ENCODE data around the gene CAMK2G.
"Not testable (repeated sequence)": the region's sequence is repeated elsewhere in the genome, so short reads cannot be mapped to it uniquely, and the experiment has no call there.

The CAMK2G gene

DNA sequence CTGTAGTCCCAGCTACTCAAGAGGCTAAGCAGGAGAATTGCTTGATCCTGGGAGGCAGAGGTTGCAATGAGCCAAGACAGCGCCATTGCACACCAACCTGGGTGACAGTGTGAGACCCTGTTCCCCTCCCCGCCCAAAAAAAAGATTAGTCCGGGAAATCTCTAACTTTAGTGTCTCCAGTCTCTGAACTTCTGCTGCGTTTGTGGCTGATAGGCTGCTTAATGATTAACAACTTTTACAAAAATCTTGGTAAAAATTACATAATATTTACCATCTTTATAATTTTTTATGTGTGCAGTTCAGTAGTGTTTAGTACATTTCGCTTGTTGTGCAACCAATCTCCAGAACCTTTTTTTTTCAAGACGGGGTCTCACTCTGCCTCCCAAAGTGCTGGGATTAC is 26.9 kb upstream of the CAMK2G start:
- DNase-seq = no peak

GRCh38 chr10:73900064-73900463 is 25.7 kb upstream of the CAMK2G start:
- no peak for DNase-seq

DNA sequence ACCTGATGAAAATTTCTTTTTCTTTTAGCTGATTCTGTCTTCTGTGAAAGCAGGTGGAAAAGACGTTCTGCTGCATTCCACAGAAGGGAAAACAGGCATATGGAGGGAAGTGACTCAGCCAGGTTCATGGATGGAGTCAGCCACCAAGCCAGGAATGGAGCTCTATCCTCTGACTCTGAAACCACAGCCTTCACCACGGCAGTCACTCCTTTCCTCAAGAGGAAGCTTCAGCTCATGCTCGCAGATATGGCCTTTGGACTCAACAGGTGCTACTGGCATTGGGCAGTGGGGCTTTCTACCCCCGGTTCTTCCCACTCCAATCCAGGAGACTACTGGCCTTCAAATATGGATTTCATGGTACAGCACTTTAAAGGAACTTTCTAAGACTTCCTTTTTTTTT is 25.1 kb upstream of the CAMK2G start:
- no peak for DNase-seq

GRCh38 chr10:73898730-73899410 is 24.5 kb upstream of the CAMK2G start:
- DNase-seq = no peak

- DNase-seq = no peak
These were observed 23.3 kb upstream of the CAMK2G start for GRCh38 chr10:73897693-73898092.

- not testable (repeated sequence) for DNase-seq
These were observed 21.0 kb upstream of the CAMK2G start for GRCh38 chr10:73895381-73895780.

DNA sequence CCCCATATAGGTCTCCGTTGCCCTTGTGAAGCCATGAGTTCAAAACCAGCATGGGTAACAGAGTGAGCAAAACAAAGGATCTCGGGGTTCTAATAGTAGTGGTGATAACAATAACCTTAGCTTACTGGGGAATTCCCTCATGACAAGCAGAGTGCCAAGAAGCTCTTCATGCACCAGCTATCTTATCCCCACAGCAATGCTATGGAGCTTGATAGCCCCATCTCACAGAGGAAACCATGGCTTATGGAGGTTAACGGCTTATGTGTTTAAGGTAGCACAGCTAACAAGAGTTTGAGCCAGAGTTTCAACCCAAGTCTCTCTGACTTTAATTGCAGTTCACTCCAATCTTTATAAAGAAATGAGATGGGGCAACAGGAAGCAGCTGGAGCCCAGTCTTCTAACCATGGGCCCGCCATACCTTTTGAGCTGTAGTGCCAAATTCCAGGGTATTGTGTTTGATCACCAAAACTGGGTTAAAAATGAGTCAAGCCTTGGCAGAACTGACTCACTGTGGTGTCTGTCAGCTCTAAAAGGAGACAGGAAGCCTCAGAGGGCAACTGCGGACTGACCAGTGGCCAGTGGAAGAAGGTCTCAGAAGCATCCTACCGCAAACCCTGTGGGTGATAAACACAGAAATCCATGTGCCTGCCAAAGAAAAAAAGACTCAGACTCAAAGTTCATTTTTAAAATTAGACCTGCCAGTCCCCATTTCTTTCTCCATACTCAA is 20.1 kb upstream of the CAMK2G start:
- DNase-seq = no peak

DNA sequence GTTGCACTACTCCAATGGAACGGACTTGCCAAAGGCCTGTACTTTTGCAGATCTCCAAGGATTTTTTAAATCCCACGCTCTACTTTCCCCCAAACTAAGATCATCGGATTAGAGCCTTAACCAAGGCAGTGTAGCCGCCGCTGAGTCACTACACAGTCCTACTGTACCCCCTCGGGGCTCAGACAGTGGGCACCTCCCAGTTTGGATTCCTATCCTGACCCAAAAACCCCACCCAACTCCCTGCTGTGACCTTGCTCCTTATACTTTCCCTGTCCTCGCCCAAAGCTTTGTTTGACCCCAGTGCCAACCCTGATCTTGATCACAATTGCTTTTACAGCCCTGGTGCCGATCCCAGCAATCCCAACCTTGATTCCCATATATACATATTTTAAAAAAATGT is 19.1 kb upstream of the CAMK2G start:
- no peak for DNase-seq

DNA sequence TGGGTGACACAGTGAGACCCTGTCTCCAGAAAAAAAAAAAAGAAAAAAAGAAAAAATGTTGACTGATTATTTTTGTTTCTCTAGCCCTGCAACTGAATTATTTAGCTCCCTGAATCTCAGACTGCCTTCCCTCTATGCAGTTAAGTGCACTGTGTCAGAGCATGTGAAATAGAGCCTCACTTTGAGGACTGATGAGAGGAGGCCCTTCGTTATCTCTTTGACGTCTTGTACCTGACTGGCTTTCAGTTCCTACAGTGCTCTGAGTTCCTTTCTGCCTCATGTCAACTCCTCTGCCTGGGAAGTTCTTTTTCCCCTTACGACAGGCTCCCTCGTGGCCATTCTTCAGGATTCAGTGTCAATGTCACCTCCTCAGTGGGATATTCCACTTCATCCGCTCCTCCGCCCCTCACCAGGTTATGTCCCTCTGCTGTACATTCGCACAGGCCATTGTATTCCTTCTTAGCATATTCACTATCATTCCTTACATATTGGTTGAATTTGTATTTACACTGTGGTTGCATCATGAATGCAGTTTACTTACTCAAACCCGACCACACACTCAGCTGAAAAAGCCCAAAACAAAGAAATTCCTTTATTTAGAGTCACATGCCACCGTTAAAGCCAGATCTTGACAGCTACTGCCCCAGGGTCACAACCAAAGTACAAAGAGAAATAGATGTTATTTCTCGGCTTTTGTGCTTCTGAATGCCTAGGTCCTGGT is 18.1 kb upstream of the CAMK2G start:
- DNase-seq = no peak

DNA sequence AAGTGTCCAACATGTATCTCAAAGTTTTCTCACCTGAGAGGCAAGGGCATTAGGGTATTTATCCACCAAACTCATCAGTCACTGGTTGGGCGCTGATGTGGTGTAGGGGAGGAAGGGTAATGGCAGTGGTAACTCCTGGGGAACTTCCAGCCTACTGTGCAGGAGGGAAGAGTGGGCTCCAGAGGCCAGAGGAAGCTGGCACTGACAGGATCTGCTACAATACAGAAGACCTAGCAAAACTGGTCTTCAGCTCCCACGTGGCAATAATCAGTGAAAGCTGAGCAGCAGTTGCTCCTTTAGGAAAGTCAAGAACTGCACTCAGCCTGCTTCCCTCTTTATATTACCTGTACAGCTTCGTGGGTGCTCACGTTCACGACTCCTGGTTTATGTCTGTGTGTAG is 17.2 kb upstream of the CAMK2G start:
- no peak for DNase-seq

GRCh38 chr10:73890830-73891229 is 16.5 kb upstream of the CAMK2G start:
- not testable (repeated sequence) for DNase-seq

DNA sequence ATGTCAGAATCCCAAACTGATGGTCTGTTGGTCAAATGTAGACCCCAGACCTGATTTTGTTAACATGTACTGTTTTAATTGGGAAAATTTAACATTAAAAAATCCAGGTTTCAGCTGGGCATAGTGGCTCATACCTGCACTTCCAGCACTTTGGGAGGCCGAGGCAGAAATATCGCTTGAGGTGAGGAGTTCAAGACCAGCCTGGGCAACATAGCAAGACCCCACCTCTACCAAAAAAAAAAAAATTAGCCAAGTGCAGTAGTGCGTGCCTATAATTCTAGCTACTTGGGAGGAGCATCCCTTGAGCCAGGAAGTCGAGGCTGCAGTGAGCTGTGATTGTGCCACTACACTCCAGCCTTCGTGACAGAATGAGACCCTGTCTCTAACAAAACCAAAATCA is 15.9 kb upstream of the CAMK2G start:
- no peak for DNase-seq

DNA sequence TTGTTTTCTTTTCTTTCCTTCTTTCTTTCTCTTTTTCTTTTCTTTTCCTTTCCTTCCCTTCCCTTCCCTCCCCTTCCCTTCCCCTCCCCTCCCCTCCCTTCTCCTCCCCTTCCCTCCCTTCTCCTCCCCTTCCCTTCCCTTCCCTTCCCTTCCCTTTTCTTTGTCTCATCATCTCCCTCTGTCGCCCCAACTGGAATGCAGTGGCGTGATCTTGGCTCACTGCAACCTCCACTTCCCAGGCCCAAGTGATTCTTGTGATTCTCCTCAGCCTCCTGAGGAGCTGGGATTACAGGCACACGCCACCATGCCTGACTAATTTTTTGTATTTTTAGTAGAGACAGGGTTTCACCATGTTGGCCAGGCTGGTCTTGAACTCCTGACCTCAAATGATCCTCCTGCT is 15.1 kb upstream of the CAMK2G start:
- not testable (repeated sequence) for DNase-seq

GRCh38 chr10:73889014-73889413 is 14.7 kb upstream of the CAMK2G start:
- DNase-seq = no peak

DNA sequence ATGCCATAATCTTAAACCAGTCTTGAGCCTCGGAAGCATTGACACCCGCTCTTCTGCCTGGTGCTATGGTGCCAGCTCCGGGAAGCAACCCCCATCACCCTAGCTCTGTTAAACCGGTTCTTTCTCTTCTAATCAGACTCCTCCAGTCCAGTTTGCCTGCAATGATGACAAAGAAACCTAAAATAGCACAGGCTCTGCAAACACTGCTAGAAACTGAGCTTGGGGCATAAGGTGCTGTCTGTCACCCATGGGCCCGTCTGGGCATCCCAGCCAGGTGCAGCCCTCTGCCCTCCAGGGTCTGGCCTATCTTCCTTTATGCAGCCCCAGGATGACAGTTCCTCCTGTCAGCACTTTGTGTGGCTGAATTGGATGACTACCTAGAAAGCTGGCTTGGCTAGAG is 14.2 kb upstream of the CAMK2G start:
- DNase-seq = no peak

DNA sequence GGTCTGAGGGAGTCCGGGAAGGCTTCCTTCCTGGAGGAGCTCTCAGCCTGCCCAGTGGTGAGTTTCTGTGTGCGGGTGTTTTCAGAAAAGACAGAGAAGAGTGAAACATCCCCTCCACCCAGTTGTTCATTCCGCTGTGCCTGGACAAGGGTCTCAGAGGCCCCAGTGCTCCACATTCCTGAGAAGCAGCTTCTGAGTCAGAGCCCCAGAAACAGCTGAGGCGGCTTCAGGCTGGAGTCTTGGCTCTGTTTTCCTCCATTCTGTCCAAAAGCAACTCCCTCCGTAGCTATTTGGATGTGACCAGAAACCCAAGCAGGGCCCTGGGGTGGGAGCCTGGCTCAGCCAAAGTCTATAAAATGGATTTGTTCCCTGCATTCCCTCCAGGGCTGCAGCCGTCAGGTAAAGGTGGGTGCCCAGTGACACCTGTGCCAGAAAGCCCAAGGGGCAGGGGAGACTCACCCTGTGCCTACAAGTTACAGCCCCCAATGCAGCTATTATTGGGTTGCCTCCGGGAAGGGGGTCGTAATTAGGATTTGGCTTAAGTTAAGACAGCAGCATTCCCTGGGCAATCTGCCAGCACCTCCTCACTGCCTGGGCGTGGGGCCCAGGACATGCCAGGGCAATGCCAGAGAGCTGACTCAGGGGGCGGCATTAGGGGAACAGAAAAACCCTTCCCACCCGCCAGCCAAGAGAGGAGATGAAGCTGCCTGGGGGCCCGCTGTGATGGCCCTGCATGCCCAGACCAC is 13.1 kb upstream of the CAMK2G start:
- no peak for DNase-seq

- no peak for DNase-seq
These were observed 12.4 kb upstream of the CAMK2G start for GRCh38 chr10:73886661-73887293.

- DNase-seq = peak; percentile 52
These were observed 11.8 kb upstream of the CAMK2G start for GRCh38 chr10:73886085-73886529.

GRCh38 chr10:73884017-73884416 is 9.7 kb upstream of the CAMK2G start:
- no peak for DNase-seq

- no peak for DNase-seq
These were observed 7.0 kb upstream of the CAMK2G start for GRCh38 chr10:73881221-73881919.

DNA sequence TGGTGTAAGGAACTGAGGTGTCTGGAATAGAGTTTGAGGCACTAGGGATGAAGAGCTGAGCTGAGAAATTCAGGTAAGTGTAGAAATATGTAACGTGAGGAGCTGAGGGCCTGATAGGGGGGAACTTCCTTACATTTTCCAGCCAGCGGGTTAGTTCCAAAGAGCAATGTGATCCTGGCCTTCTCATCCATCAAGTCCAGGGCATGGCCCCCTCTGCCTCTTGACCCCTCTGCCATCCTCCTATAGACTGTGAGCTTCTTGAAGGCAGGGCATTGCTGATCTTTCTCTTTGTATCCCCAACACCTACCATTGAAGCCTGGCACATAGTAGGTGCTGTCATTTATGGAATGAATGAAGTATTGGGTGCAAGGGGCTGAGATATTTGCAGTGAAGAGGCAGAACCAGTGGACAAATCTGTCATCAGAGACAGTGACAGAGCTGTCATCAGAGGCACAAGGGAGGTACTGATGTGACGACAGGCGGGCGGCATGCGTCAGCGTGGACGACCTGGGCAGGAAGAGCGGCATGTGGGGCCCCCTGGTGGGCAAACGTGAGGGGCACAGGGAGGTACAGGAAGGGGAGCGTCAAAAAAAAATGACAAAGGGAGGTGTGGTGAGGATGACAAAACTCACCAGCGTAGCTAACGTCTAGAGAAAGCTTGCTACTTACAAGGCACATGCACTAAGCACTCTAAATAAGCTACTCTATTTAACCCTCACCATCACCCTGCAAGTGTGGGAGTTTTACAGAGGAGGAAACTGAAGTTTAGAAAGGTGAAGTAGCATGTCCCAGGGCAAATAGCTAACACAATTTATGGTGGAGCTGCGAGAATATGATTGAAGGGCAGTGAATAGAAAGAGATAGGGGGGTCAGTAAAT is 5.2 kb upstream of the CAMK2G start:
- peak; percentile 91 for DNase-seq
